GM12801 (cell line): ENCODE measurements around the gene RWDD4.

ENCODE experiments used
- CTCF ChIP-seq: IDR thresholded peaks from one replicate; pipeline ENCODE4 v1.5.1; 2011; ENCODE audit warnings: control low read depth; ENCODE audit not compliant: insufficient read length; ENCODE audit errors: extremely low read depth

Gene RWDD4

GRCh38 chr4:183659029-183659871, at the start of gene RWDD4, which contains the start of gene TRAPPC11:
Gene RWDD4 (minus strand): TSS chr4:183659185. CDS start chr4:183658952, 233 bp downstream.
Gene TRAPPC11 (plus strand): TSS chr4:183659293. CDS start chr4:183663868, 4,575 bp downstream.
- no peak for TF ChIP-seq CTCF

GRCh38 chr4:183702492-183702891, 43.5 kb upstream of the RWDD4 start:
- no peak for TF ChIP-seq CTCF

- no peak for TF ChIP-seq CTCF
Observed at GRCh38 chr4:183700407-183700806, 41.4 kb upstream of the RWDD4 start.

GRCh38 chr4:183698909-183699308, 39.9 kb upstream of the RWDD4 start:
- no peak for TF ChIP-seq CTCF

- no peak for TF ChIP-seq CTCF
Observed at GRCh38 chr4:183691897-183692296, 32.9 kb upstream of the RWDD4 start.

GRCh38 chr4:183691006-183691405, 32.0 kb upstream of the RWDD4 start:
- no peak for TF ChIP-seq CTCF

GRCh38 chr4:183688216-183688615, 29.2 kb upstream of the RWDD4 start:
- no peak for TF ChIP-seq CTCF
